Measurements from ENCODE around the gene TMEM181. TPM values are rescaled to one million over a fixed set of nuclear protein-coding genes. Genes with fewer than 3 reads are reported as not detected.
"Not testable (repeated sequence)": the region's sequence is repeated elsewhere in the genome, so short reads cannot be mapped to it uniquely, and the experiment has no call there.

TMEM181 gene
- total RNA-seq, 1 donor from 2014 or later = 31.0 TPM

GRCh38 chr6:158521759-158522158 lies 38.1 kb upstream of the TMEM181 start:
- no peaks in the 10 kb centered on the region for H3K27me3 ChIP-seq (ENCODE audit: insufficient read depth, low read length)
- H3K9ac ChIP-seq (ENCODE audit: low read length) = no peak overlapping the region
- Mint-ChIP-seq H3K4me1 (ENCODE audit: low read depth, unreplicated experiment) (peaks cover 10% of the 10 kb centered on the region), H3K4me3 (ENCODE audit: unreplicated experiment) (no peak overlapping the region), H3K27ac (ENCODE audit: unreplicated experiment) (no peak overlapping the region), H3K36me3 (ENCODE audit: low read depth, unreplicated experiment) (peaks cover 10% of the 10 kb centered on the region), H3K27me3 (ENCODE audit: low read depth, unreplicated experiment) (peaks cover 19% of the 10 kb centered on the region), H3K9me3 (ENCODE audit: unreplicated experiment) (peaks cover 13% of the 10 kb centered on the region)
- no peaks in the 10 kb centered on the region for H3K79me2 ChIP-seq (ENCODE audit: insufficient read depth, low read length)
- peaks cover 11% of the 10 kb centered on the region for H3K4me1 ChIP-seq (ENCODE audit: insufficient read depth, low read length)
- DNase-seq (ENCODE audit: low read depth) (no peak), FAIRE-seq (no peak)
- no peaks in the 10 kb centered on the region for H4K20me1 ChIP-seq (ENCODE audit: insufficient read depth, low read length)
- no peaks in the 10 kb centered on the region for H3K36me3 ChIP-seq (ENCODE audit: insufficient read depth, low read length)
- no peak for TF ChIP-seq CTCF (IDR thresholded peaks at IDR 0.05; ENCODE audit: insufficient read depth, low read depth, low read length)
- no peak for TF ChIP-seq EZH2 (IDR thresholded peaks at IDR 0.05; ENCODE audit: insufficient read depth, low read length)
- peaks cover 2% of the 10 kb centered on the region for H3K9me3 ChIP-seq (ENCODE audit: insufficient read depth, low read depth, low read length)
- H3K27ac ChIP-seq (ENCODE audit: low read depth, low read length) = no peak overlapping the region
- no peak overlapping the region for H3K4me3 ChIP-seq (ENCODE audit: insufficient read depth, low read depth, low read length)
- H2AFZ ChIP-seq (ENCODE audit: low read depth, low read length) = no peak overlapping the region
- H3K4me2 ChIP-seq (ENCODE audit: low read length) = no peak overlapping the region

- Histone ChIP-seq H3K27me3 (ENCODE audit: insufficient read depth, low read length) (no peaks in the 10 kb centered on the region), H3K4me3 (ENCODE audit: insufficient read depth, low read depth, low read length) (no peak overlapping the region), H3K79me2 (ENCODE audit: insufficient read depth, low read length) (no peaks in the 10 kb centered on the region), H3K4me2 (ENCODE audit: low read length) (no peak overlapping the region), H3K4me1 (ENCODE audit: insufficient read depth, low read length) (peaks cover 9% of the 10 kb centered on the region), H3K36me3 (ENCODE audit: insufficient read depth, low read length) (no peaks in the 10 kb centered on the region), H3K9ac (ENCODE audit: low read length) (no peak overlapping the region), H3K9me3 (ENCODE audit: insufficient read depth, low read depth, low read length) (peaks cover 2% of the 10 kb centered on the region), H4K20me1 (ENCODE audit: insufficient read depth, low read length) (no peaks in the 10 kb centered on the region), H2AFZ (ENCODE audit: low read depth, low read length) (no peak overlapping the region), H3K27ac (ENCODE audit: low read depth, low read length) (no peak overlapping the region)
- DNase-seq (ENCODE audit: low read depth) (no peak), FAIRE-seq (no peak)
- TF ChIP-seq EZH2 (IDR thresholded peaks at IDR 0.05; ENCODE audit: insufficient read depth, low read length) (no peak), CTCF (IDR thresholded peaks at IDR 0.05; ENCODE audit: insufficient read depth, low read depth, low read length) (no peak)
- H3K27ac Mint-ChIP-seq (ENCODE audit: unreplicated experiment) = no peak overlapping the region
- H3K27me3 Mint-ChIP-seq (ENCODE audit: low read depth, unreplicated experiment) = peaks cover 21% of the 10 kb centered on the region
- peaks cover 9% of the 10 kb centered on the region for H3K4me1 Mint-ChIP-seq (ENCODE audit: low read depth, unreplicated experiment)
- H3K9me3 Mint-ChIP-seq (ENCODE audit: unreplicated experiment) = peaks cover 18% of the 10 kb centered on the region
- H3K4me3 Mint-ChIP-seq (ENCODE audit: unreplicated experiment) = no peak overlapping the region
- peaks cover 10% of the 10 kb centered on the region for H3K36me3 Mint-ChIP-seq (ENCODE audit: low read depth, unreplicated experiment)
Measured at GRCh38 chr6:158522616-158523015, 37.3 kb upstream of the TMEM181 start.

GRCh38 chr6:158524311-158524710 lies 35.6 kb upstream of the TMEM181 start:
- peaks cover 26% of the 10 kb centered on the region for H3K27me3 Mint-ChIP-seq (ENCODE audit: low read depth, unreplicated experiment)
- Histone ChIP-seq H2AFZ (ENCODE audit: low read depth, low read length) (no peak overlapping the region), H3K9me3 (ENCODE audit: insufficient read depth, low read depth, low read length) (peaks cover 2% of the 10 kb centered on the region), H3K79me2 (ENCODE audit: insufficient read depth, low read length) (no peaks in the 10 kb centered on the region), H3K4me3 (ENCODE audit: insufficient read depth, low read depth, low read length) (no peak overlapping the region), H4K20me1 (ENCODE audit: insufficient read depth, low read length) (no peaks in the 10 kb centered on the region), H3K4me1 (ENCODE audit: insufficient read depth, low read length) (no peaks in the 10 kb centered on the region), H3K9ac (ENCODE audit: low read length) (no peak overlapping the region), H3K4me2 (ENCODE audit: low read length) (no peak overlapping the region), H3K27me3 (ENCODE audit: insufficient read depth, low read length) (no peaks in the 10 kb centered on the region), H3K36me3 (ENCODE audit: insufficient read depth, low read length) (no peaks in the 10 kb centered on the region), H3K27ac (ENCODE audit: low read depth, low read length) (no peak overlapping the region)
- no peak for DNase-seq (ENCODE audit: low read depth)
- TF ChIP-seq CTCF (IDR thresholded peaks at IDR 0.05; ENCODE audit: insufficient read depth, low read depth, low read length) (no peak), EZH2 (IDR thresholded peaks at IDR 0.05; ENCODE audit: insufficient read depth, low read length) (no peak)
- no peaks in the 10 kb centered on the region for H3K4me1 Mint-ChIP-seq (ENCODE audit: low read depth, unreplicated experiment)
- H3K27ac Mint-ChIP-seq (ENCODE audit: unreplicated experiment) = no peak overlapping the region
- H3K36me3 Mint-ChIP-seq (ENCODE audit: low read depth, unreplicated experiment) = peaks cover 10% of the 10 kb centered on the region
- peaks cover 23% of the 10 kb centered on the region for H3K9me3 Mint-ChIP-seq (ENCODE audit: unreplicated experiment)
- no peak overlapping the region for H3K4me3 Mint-ChIP-seq (ENCODE audit: unreplicated experiment)
- no peak for FAIRE-seq

GRCh38 chr6:158527858-158528257 lies 32.0 kb upstream of the TMEM181 start:
- not testable (repeated sequence) for H3K36me3 ChIP-seq (ENCODE audit: insufficient read depth, low read length); H3K79me2 ChIP-seq (ENCODE audit: insufficient read depth, low read length); H3K36me3 Mint-ChIP-seq (ENCODE audit: low read depth, unreplicated experiment); H3K27me3 ChIP-seq (ENCODE audit: insufficient read depth, low read length); H3K27ac Mint-ChIP-seq (ENCODE audit: unreplicated experiment); H3K4me3 ChIP-seq (ENCODE audit: insufficient read depth, low read depth, low read length); H4K20me1 ChIP-seq (ENCODE audit: insufficient read depth, low read length); H3K9me3 ChIP-seq (ENCODE audit: insufficient read depth, low read depth, low read length); H3K4me2 ChIP-seq (ENCODE audit: low read length); H3K9ac ChIP-seq (ENCODE audit: low read length); FAIRE-seq; H3K4me1 Mint-ChIP-seq (ENCODE audit: low read depth, unreplicated experiment); H3K4me1 ChIP-seq (ENCODE audit: insufficient read depth, low read length); H3K27ac ChIP-seq (ENCODE audit: low read depth, low read length); DNase-seq (ENCODE audit: low read depth); H3K4me3 Mint-ChIP-seq (ENCODE audit: unreplicated experiment); H2AFZ ChIP-seq (ENCODE audit: low read depth, low read length)
- Mint-ChIP-seq H3K9me3 (ENCODE audit: unreplicated experiment) (peaks cover 27% of the 10 kb centered on the region), H3K27me3 (ENCODE audit: low read depth, unreplicated experiment) (peaks cover 29% of the 10 kb centered on the region)
